HUES48 (cell line): ENCODE data around the gene PGAP6.

Experiments
- H3K27ac ChIP-seq: one replicate; pipeline ENCODE4 v1.7.0; 2013; ENCODE audit warnings: low read depth, low read length, inconsistent platforms
- H3K27me3 ChIP-seq: 2 replicates; pipeline ENCODE4 v1.6.1; 2013; ENCODE audit warnings: mild to moderate bottlenecking, low read length; ENCODE audit not compliant: control insufficient read depth, insufficient read depth
- H3K36me3 ChIP-seq: 2 replicates; pipeline ENCODE4 v1.6.1; 2013; ENCODE audit warnings: low read length; ENCODE audit not compliant: control insufficient read depth, insufficient read depth
- H3K4me1 ChIP-seq: 2 replicates; pipeline ENCODE4 v1.6.1; 2013; ENCODE audit warnings: mild to moderate bottlenecking, low read length; ENCODE audit not compliant: control insufficient read depth, insufficient read depth
- H3K4me3 ChIP-seq: 2 replicates; pipeline ENCODE4 v1.5.1; 2013; ENCODE audit warnings: mild to moderate bottlenecking, low read depth, low read length
- H3K9ac ChIP-seq: 2 replicates; pipeline ENCODE4 v1.6.1; 2013; ENCODE audit warnings: mild to moderate bottlenecking, low read depth, low read length, moderate library complexity
- H3K9me3 ChIP-seq: 2 replicates; pipeline ENCODE4 v1.6.1; 2013; ENCODE audit warnings: low read length; ENCODE audit not compliant: control insufficient read depth, insufficient read depth

The PGAP6 gene

GRCh38 chr16:376817-377418 is 4.9 kb downstream of the PGAP6 start:
- Histone ChIP-seq H3K4me1 (peaks cover 7% of the 10 kb centered on the region; the same call in 1 of the 2 replicates), H3K36me3 (peaks cover 59% of the 10 kb centered on the region), H3K9me3 (no peaks in the 10 kb centered on the region), H3K9ac (no peak overlapping the region), H3K4me3 (no peak overlapping the region), H3K27me3 (no peaks in the 10 kb centered on the region), H3K27ac (no peak overlapping the region)

DNA sequence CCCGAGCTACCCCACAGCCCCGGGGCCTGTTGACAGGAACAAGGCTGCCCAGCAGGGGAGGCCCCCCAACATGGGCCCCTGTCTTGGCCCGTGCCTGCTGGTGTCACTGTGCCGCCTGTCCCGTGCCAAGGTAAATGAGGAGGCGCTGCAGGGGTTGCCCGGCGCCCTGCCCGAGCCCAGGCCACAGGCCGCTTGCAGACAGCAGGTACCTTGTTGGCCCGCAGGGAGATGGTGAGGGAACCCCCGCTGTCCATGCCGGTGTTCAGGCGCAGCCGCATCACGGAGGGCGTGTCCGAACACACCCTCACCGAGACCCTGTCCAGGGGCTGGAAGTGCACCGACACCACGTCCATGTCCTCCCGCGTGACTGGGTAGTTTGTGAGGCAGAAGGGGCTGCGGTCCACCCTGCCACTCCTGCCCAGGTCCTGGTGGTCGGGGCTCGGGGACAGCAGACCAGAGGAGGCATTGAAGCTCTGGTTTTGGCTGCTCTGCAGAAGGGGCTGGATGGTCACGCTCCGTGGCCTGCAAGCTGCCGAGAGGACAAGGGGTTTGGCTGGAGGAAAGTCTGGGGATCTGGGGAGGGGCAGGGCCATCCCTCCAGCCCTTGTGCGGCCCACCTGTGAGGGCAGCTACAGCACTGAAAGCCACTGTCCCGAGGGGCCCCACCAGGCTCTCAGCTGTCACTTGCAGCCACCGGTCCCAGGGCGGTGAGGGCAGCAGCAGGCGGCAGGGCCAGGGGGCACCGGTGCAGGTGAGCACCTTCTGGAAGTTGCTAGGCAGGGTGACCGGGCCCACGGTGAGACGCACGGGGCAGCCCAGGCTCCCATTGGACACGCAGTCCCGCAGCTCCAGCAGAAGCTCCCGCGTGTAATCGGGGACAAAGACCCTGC is 5.6 kb downstream of the PGAP6 start:
- Histone ChIP-seq H3K36me3 (peaks cover 65% of the 10 kb centered on the region), H3K27me3 (no peaks in the 10 kb centered on the region), H3K27ac (no peak overlapping the region), H3K9me3 (no peaks in the 10 kb centered on the region), H3K4me3 (no peak overlapping the region), H3K4me1 (peaks cover 7% of the 10 kb centered on the region; the same call in 1 of the 2 replicates), H3K9ac (no peak overlapping the region)

DNA sequence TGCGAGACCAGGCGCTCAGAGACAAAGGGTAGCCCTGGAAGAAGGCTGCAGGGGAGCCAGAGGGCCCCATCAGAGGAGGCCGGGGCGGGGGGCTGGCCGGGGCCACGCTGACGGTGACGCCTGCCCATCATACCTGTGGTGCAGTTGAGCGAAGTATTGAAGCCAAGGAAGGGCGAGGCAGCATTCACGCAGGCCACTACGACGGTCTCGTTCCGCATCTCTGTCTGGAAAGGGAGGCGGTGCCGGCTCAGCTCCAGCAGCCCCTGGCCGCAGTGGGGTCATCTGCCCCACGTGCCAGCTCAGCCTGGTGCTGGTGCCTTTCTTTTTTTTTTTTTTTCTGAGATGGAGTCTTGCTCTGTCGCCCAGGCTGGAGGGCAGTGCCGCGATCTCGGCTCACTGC is 6.6 kb downstream of the PGAP6 start:
- Histone ChIP-seq H3K9me3 (no peaks in the 10 kb centered on the region), H3K4me1 (peaks cover 7% of the 10 kb centered on the region; the same call in 1 of the 2 replicates), H3K4me3 (no peak overlapping the region), H3K9ac (no peak overlapping the region), H3K27me3 (no peaks in the 10 kb centered on the region), H3K27ac (no peak overlapping the region), H3K36me3 (peaks cover 65% of the 10 kb centered on the region)

- H3K4me3 ChIP-seq, result no peak overlapping the region
- peaks cover 62% of the 10 kb centered on the region for H3K36me3 ChIP-seq
Observed at GRCh38 chr16:374616-374926, 7.2 kb downstream of the PGAP6 start.

DNA sequence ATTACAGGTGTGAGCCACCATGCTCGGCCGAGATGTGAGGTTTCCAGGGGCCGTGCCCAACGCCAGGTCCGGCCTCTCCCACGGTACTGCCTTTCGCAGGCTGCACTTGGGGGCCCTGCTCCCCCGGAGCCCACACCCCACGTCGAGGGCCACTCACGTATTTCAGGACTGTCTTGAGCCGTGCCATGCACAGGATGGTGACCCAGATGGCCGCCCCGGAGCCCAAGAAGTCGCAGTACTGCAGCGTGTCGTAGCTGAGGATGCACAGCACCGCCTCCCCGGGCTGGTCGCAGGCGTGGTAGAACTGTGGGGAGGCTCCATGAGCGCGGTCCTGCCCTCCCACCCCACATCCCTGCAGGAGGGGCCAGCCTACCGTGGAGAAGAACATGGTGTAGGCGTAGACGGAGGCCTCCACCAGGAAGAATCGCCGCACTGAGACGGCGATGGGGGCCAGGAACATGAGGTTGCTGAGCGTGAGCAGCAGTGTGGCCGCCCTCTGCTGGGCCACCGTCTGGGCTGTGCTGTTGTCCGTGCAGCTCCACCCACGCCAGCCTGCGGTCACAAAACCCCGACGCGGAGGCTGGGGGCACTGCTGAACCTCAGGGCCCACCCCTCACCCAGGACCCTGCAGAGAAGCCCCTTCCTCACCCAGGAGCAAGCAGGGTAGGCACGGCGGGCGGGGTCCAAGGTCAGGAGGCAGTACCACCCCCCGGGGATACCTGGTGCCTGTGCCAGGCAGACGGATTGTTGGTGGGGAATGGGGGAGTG is 7.7 kb downstream of the PGAP6 start:
- Histone ChIP-seq H3K27ac (no peak overlapping the region), H3K4me3 (no peak overlapping the region), H3K27me3 (no peaks in the 10 kb centered on the region), H3K9ac (no peak overlapping the region), H3K9me3 (no peaks in the 10 kb centered on the region), H3K36me3 (peaks cover 64% of the 10 kb centered on the region), H3K4me1 (0 out of 2 replicates have a peak, but pooled peaks cover 3% of the 10 kb centered on the region)

More at GRCh38 chr16:374616-374926, 7.2 kb downstream of the PGAP6 start:
- Histone ChIP-seq H3K27me3 (no peaks in the 10 kb centered on the region), H3K4me1 (peaks cover 7% of the 10 kb centered on the region; the same call in 1 of the 2 replicates), H3K27ac (no peak overlapping the region), H3K9me3 (no peaks in the 10 kb centered on the region), H3K9ac (no peak overlapping the region)

DNA sequence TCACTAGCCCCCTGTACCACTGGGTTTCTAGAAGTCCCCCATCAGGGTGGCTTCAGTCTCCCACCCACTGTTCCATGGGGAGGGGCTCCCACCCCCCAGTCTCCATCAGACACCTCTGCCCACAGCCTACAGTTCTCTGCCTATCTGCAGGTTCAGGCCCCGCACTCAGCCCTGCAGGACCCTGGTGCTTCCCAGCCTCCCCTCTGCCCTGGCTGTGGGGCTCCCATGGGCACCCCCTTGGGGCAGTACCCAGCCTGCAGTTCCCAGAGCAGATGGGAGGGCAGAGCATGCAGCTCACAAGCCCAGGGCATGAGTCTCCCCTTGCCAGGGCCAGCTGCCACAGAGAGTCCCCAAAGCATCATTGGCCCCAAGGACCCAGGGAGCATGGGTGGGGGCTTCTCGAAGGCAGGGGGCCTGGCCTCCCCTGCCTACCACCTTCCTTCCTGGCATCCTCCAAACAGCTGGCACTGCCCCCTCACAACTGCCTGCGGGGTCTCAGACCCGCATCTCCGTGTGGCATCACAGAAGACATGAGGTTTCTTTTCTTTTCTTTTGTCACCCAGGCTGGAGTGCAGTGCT is 8.7 kb downstream of the PGAP6 start:
- Histone ChIP-seq H3K27me3 (no peaks in the 10 kb centered on the region), H3K4me1 (0 out of 2 replicates have a peak, but pooled peaks cover 3% of the 10 kb centered on the region), H3K27ac (no peak overlapping the region), H3K9me3 (no peaks in the 10 kb centered on the region), H3K4me3 (no peak overlapping the region), H3K36me3 (peaks cover 73% of the 10 kb centered on the region), H3K9ac (no peak overlapping the region)

DNA sequence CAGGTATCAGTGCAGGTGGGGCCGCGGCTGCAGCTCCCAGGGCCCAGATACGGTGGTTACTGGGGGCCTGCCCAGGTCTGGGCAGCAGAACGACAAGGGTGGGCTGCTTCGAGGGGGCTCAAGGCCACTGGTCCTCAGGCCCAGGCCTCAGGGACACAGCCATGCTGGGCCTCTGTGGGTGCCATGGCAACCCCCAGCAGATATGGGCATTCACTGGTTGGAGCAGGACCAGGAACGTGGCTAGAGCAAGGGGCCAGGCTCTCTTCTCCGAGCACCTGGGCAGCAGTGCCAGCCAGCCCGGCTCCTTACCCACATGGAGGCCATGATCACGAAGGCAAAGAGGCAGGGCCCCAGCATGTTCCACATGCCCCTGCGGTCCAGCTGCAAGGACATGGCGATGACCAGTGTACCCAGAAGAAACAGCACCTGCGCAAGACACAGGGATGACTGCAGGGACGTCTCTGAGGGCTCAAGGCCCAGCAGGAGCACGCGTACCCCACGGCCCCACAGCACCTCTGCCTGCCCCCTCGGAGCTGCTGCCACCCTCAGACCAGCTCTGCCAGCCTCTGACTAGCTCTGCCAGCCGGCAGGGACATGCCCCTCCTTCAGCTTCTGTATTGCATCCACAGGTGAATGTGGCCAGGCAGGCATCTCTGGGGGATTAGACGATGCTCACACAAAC is 9.3 kb downstream of the PGAP6 start:
- no peak overlapping the region for H3K9ac ChIP-seq
- no peaks in the 10 kb centered on the region for H3K9me3 ChIP-seq
- H3K36me3 ChIP-seq, result peaks cover 76% of the 10 kb centered on the region
- no peaks in the 10 kb centered on the region for H3K27me3 ChIP-seq
- no peak overlapping the region for H3K4me3 ChIP-seq
- no peak overlapping the region for H3K27ac ChIP-seq
- 0 out of 2 replicates have a peak, but pooled peaks cover 3% of the 10 kb centered on the region for H3K4me1 ChIP-seq

DNA sequence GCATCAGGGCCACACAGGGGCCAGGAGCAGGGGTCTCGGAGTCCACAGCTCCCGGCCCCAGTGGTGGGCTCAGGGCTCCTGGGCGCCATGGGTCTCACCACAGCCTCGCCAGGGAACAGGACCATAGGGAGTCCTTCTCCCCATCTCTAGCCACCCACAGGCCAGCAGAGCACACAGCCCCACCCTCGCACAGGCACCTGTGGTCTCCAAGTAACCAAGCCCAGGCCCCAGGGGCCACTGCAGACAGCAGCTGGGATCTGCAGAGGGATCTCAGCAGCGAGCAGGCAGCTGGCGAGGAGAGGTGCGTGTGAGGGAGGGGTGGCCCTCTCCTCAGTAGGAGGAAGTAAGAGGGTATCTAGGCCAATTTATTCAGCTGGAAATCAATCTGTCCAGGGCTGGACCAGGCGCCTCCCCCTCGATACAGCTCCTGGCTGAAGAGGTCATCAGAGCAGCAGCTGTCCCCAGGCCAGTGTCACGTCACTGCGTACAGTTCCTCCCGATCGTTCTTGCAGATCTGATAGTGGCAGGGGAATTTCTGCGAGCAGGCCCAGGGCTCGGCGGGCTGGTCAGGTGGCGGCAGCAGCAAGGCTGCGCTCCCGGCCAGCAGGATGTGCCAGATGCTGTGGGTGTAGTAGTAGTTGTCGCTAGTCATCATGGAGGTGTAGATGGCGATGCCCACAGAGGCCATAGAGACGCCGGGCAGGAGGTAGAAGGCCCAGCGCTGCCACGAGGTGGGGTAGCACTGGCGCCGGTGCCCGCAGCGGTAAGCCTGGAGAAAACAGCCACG is 10.1 kb downstream of the PGAP6 start:
- H3K9ac ChIP-seq, result no peak overlapping the region
- no peaks in the 10 kb centered on the region for H3K27me3 ChIP-seq
- H3K9me3 ChIP-seq, result no peaks in the 10 kb centered on the region
- H3K27ac ChIP-seq, result no peak overlapping the region
- peaks cover 76% of the 10 kb centered on the region for H3K36me3 ChIP-seq
- H3K4me3 ChIP-seq, result no peak overlapping the region
- H3K4me1 ChIP-seq, result 0 out of 2 replicates have a peak, but pooled peaks cover 3% of the 10 kb centered on the region

GRCh38 chr16:370979-371514 is 10.7 kb downstream of the PGAP6 start:
- 0 out of 2 replicates have a peak, but pooled peaks cover 3% of the 10 kb centered on the region for H3K4me1 ChIP-seq
- H3K4me3 ChIP-seq, result peak overlapping the region; percentile 44
- no peaks in the 10 kb centered on the region for H3K9me3 ChIP-seq
- H3K27ac ChIP-seq, result peak overlapping the region; percentile 66
- H3K36me3 ChIP-seq, result peaks cover 76% of the 10 kb centered on the region
- no peaks in the 10 kb centered on the region for H3K27me3 ChIP-seq
- H3K9ac ChIP-seq, result no peak overlapping the region
